H9 (cell line): ENCODE results near the gene MOV10. TPM values are rescaled to one million over a fixed set of nuclear protein-coding genes. Genes with fewer than 3 reads are reported as not detected.

Source experiments
- DNase-seq: peaks from one replicate; pipeline ENCODE4 v3.0.0-alpha.2; 2017
- H2AFZ ChIP-seq: one replicate; pipeline ENCODE4 v1.6.1; 2013; ENCODE audit warnings: mild to moderate bottlenecking, low read length, control low read depth, moderate library complexity
- H2AK5ac ChIP-seq: 2 replicates; pipeline ENCODE4 v1.6.1; 2013; ENCODE audit warnings: low read length, control low read depth, mixed read lengths; ENCODE audit not compliant: insufficient read length
- H2BK120ac ChIP-seq: one replicate; pipeline ENCODE4 v1.6.1; 2013; ENCODE audit warnings: low read depth, mild to moderate bottlenecking, low read length, control low read depth, inconsistent platforms; ENCODE audit not compliant: poor library complexity, severe bottlenecking
- H2BK12ac ChIP-seq: 2 replicates; pipeline ENCODE4 v1.6.1; 2013; ENCODE audit warnings: low read length, control low read depth, mixed read lengths, low read depth; ENCODE audit not compliant: insufficient read length
- H2BK15ac ChIP-seq: 2 replicates; pipeline ENCODE4 v1.6.1; 2013; ENCODE audit warnings: low read depth, low read length, control low read depth
- H2BK20ac ChIP-seq: one replicate; pipeline ENCODE4 v1.6.1; 2013; ENCODE audit warnings: low read depth, mild to moderate bottlenecking, low read length, control low read depth, inconsistent platforms; ENCODE audit not compliant: poor library complexity, severe bottlenecking
- H2BK5ac ChIP-seq: 2 replicates; pipeline ENCODE4 v1.6.1; 2013; ENCODE audit warnings: low read length, control low read depth, mixed read lengths; ENCODE audit not compliant: insufficient read length
- H3K14ac ChIP-seq: 2 replicates; pipeline ENCODE4 v1.6.1; 2013; ENCODE audit warnings: low read length, control low read depth; ENCODE audit not compliant: insufficient read depth
- H3K18ac ChIP-seq: 2 replicates; pipeline ENCODE4 v1.6.1; 2013; ENCODE audit warnings: low read depth, mild to moderate bottlenecking, mixed read lengths, low read length, control low read depth; ENCODE audit not compliant: insufficient read length
- H3K23ac ChIP-seq: 2 replicates; pipeline ENCODE4 v1.6.1; 2013; ENCODE audit warnings: low read length, control low read depth, mixed read lengths, low read depth; ENCODE audit not compliant: insufficient read length
- H3K23me2 ChIP-seq: 2 replicates; pipeline ENCODE4 v1.6.1; 2013; ENCODE audit warnings: low read depth, mild to moderate bottlenecking, mixed read lengths, low read length, control low read depth; ENCODE audit not compliant: insufficient read length, poor library complexity, severe bottlenecking
- H3K27ac ChIP-seq: 2 replicates; pipeline ENCODE4 v1.5.1; 2013; ENCODE audit warnings: low read length, control low read depth, mixed read lengths, low read depth; ENCODE audit not compliant: insufficient read length
- H3K27me3 ChIP-seq: 2 replicates; pipeline ENCODE4 v1.6.1; 2013; ENCODE audit warnings: low read length, control low read depth, inconsistent platforms; ENCODE audit not compliant: insufficient read depth
- H3K4ac ChIP-seq: 2 replicates; pipeline ENCODE4 v1.6.1; 2013; ENCODE audit warnings: low read depth, mild to moderate bottlenecking, control low read depth, inconsistent platforms, low read length, moderate library complexity
- H3K4me1 ChIP-seq: 2 replicates; pipeline ENCODE4 v1.6.1; 2013; ENCODE audit warnings: low read length, control low read depth, inconsistent platforms; ENCODE audit not compliant: insufficient read depth
- H3K4me2 ChIP-seq: 2 replicates; pipeline ENCODE4 v1.6.1; 2013; ENCODE audit warnings: low read length, control low read depth, mixed read lengths; ENCODE audit not compliant: insufficient read length, insufficient read depth
- H3K56ac ChIP-seq: 2 replicates; pipeline ENCODE4 v1.6.1; 2013; ENCODE audit warnings: low read depth, mild to moderate bottlenecking, mixed read lengths, low read length, control low read depth; ENCODE audit not compliant: insufficient read length
- H3K79me1 ChIP-seq: 2 replicates; pipeline ENCODE4 v1.6.1; 2013; ENCODE audit warnings: low read depth, mild to moderate bottlenecking, moderate library complexity, low read length, control low read depth, inconsistent platforms; ENCODE audit not compliant: insufficient read depth, poor library complexity, severe bottlenecking
- H3K79me2 ChIP-seq: 2 replicates; pipeline ENCODE4 v1.6.1; 2013; ENCODE audit warnings: low read length, control low read depth, inconsistent platforms; ENCODE audit not compliant: insufficient read depth
- H3K9ac ChIP-seq: 2 replicates; pipeline ENCODE4 v1.6.1; 2013; ENCODE audit warnings: low read length, control low read depth, mixed read lengths; ENCODE audit not compliant: insufficient read length; ENCODE audit errors: extremely low read depth
- H3K9me3 ChIP-seq: one replicate; pipeline ENCODE4 v1.6.1; 2013; ENCODE audit warnings: low read depth, low read length, inconsistent platforms; ENCODE audit not compliant: control insufficient read depth
- H3T11ph ChIP-seq: one replicate; pipeline ENCODE4 v1.6.1; 2013; ENCODE audit warnings: mild to moderate bottlenecking, low read length, control low read depth, inconsistent platforms
- H4K20me1 ChIP-seq: one replicate; pipeline ENCODE4 v1.6.1; 2013; ENCODE audit not compliant: control insufficient read depth, insufficient read length, insufficient read depth
- H4K5ac ChIP-seq: 2 replicates; pipeline ENCODE4 v1.6.1; 2013; ENCODE audit warnings: low read depth, mild to moderate bottlenecking, mixed read lengths, low read length, control low read depth; ENCODE audit not compliant: insufficient read length
- H4K8ac ChIP-seq: replicated peaks from 2 replicates; pipeline ENCODE4 v1.6.1; 2013; ENCODE audit warnings: low read length, control low read depth, mixed read lengths, low read depth; ENCODE audit not compliant: insufficient read length
- H4K91ac ChIP-seq: 2 replicates; pipeline ENCODE4 v1.6.1; 2013; ENCODE audit warnings: low read depth, mild to moderate bottlenecking, moderate library complexity, mixed read lengths, low read length, control low read depth; ENCODE audit not compliant: insufficient read length
- H3K27ac Mint-ChIP-seq, 3 experiments: 2 replicates in 2 of 3; 3 replicates in 1 of 3; pipeline ENCODE4 v1.8.0; 2020 to 2021; ENCODE audit warnings: mixed read lengths in 3 of 3, mild to moderate bottlenecking in 1 of 3, moderate library complexity in 1 of 3
- H3K27me3 Mint-ChIP-seq: 2 replicates; pipeline ENCODE4 v1.8.0; 2021; ENCODE audit warnings: low read depth, mild to moderate bottlenecking, moderate library complexity, mixed read lengths
- H3K36me3 Mint-ChIP-seq, 3 experiments: 2 replicates in 2 of 3; 3 replicates in 1 of 3; pipeline ENCODE4 v1.8.0; 2020 to 2021; ENCODE audit warnings: low read depth in 3 of 3, mixed read lengths in 3 of 3; ENCODE audit not compliant: insufficient read depth in 1 of 3
- H3K4me1 Mint-ChIP-seq, 2 experiments: 2 replicates each; pipeline ENCODE4 v1.8.0; 2020; ENCODE audit warnings: mixed read lengths in 2 of 2
- H3K4me3 Mint-ChIP-seq, 2 experiments: 2 replicates in 1 of 2; 3 replicates in 1 of 2; pipeline ENCODE4 v1.8.0; 2020 to 2021; ENCODE audit warnings: mild to moderate bottlenecking in 2 of 2, mixed read lengths in 2 of 2, moderate library complexity in 1 of 2
- H3K9me3 Mint-ChIP-seq, 2 experiments: 2 replicates in 1 of 2; 3 replicates in 1 of 2; pipeline ENCODE4 v1.8.0; 2020; ENCODE audit warnings: mild to moderate bottlenecking in 2 of 2, mixed read lengths in 2 of 2, moderate library complexity in 1 of 2
- CTCF ChIP-seq: fragments of 200-600 bp; sonication (generic); conservative IDR thresholded peaks from 3 replicates; pipeline ENCODE4 v1.8.0; 2021; ENCODE audit warnings: antibody characterized with exemption, mild to moderate bottlenecking
- WGBS: extraction: QIAGEN DNeasy Blood & Tissue Kit; methylation state at CpG from one replicate; pipeline ENCODE4 v1.1.7; 2013; ENCODE audit warnings: missing lambda C conversion rate, low lambda C conversion rate, mixed read lengths; ENCODE audit not compliant: insufficient read length; ENCODE audit errors: extremely low coverage; 5-methylcytosine and 5-hydroxymethylcytosine counted together
- total RNA-seq: library from RNA; stranded (reverse); gene quantifications from 2 replicates; pipeline ENCODE4 v1.2.1, GENCODE V29; 2021

Gene MOV10
- total RNA-seq, 1 experiment from 2014 or later = 77.8 TPM

- no peak overlapping the region for H3K56ac ChIP-seq
- H3K27me3 Mint-ChIP-seq = peaks cover 53% of the 10 kb centered on the region
Measured at GRCh38 chr1:112713466-112714312, 39.2 kb downstream of the MOV10 start.

More at GRCh38 chr1:112713466-112714312, 39.2 kb downstream of the MOV10 start:
- peak; percentile 51 for DNase-seq
- H2BK12ac ChIP-seq = no peak overlapping the region
- no peak overlapping the region for H2BK120ac ChIP-seq
- H3K9ac ChIP-seq = no peak overlapping the region
- peaks cover 19% of the 10 kb centered on the region for H3K23me2 ChIP-seq
- H2BK5ac ChIP-seq = no peak overlapping the region
- H4K91ac ChIP-seq = no peak overlapping the region
- peaks cover 13 to 24% (median 17%) of the 10 kb centered on the region in 3 experiments for H3K36me3 Mint-ChIP-seq
- H2AK5ac ChIP-seq = no peak overlapping the region
- no peak overlapping the region for H2BK20ac ChIP-seq
- no peak overlapping the region for H3T11ph ChIP-seq
- H3K9me3 ChIP-seq = no peaks in the 10 kb centered on the region
- no peak overlapping the region for H2BK15ac ChIP-seq
- no peak overlapping the region for H4K8ac ChIP-seq
- TF ChIP-seq CTCF = no peak
- H3K4me2 ChIP-seq = peak overlapping the region; percentile 57
- no peaks in the 10 kb centered on the region; the same call in 1 of the 2 replicates for H3K79me2 ChIP-seq
- H4K5ac ChIP-seq = no peak overlapping the region
- peaks cover 0 to 3% of the 10 kb centered on the region in 2 experiments; a peak in 2 of 5 replicates for H3K9me3 Mint-ChIP-seq
- no peak overlapping the region for H2AFZ ChIP-seq
- peaks cover 49 to 52% of the 10 kb centered on the region in 2 experiments for H3K4me1 Mint-ChIP-seq
- H3K4me1 ChIP-seq = peaks cover 3% of the 10 kb centered on the region; the same call in 1 of the 2 replicates
- no peak overlapping the region for H3K18ac ChIP-seq
- H3K23ac ChIP-seq = no peak overlapping the region
- H3K4ac ChIP-seq = no peak overlapping the region
- H3K4me3 Mint-ChIP-seq = peak overlapping the region; percentile 75 to 95
- no CpG with 5 or more reads among the region's 14 CpGs for WGBS
- no peaks in the 10 kb centered on the region for H3K27me3 ChIP-seq
- no peaks in the 10 kb centered on the region for H3K79me1 ChIP-seq
- H3K27ac Mint-ChIP-seq = no peak overlapping the region; a peak in 1 of 7 replicates
- H3K14ac ChIP-seq = no peak overlapping the region
- H4K20me1 ChIP-seq = no peaks in the 10 kb centered on the region
- H3K27ac ChIP-seq = no peak overlapping the region
